IMR-90 (cell line): Measurements from ENCODE around the gene GPR176. TPM values are rescaled to one million over a fixed set of nuclear protein-coding genes. Genes with fewer than 3 reads are reported as not detected.

ENCODE experiments used
- ATAC-seq: fragments of 200-7000 bp; cut with Tn5 transposase; 2 replicates; pipeline ENCODE4 v1.9.1; 2020; ENCODE audit warnings: low read depth, mild to moderate bottlenecking, moderate library complexity
- BruUV-seq: library from RNA; stranded (reverse); fragments of 400-500 nt; replicated peaks from 2 replicates; lab custom pipeline; 2021; lab: Mats Ljungman, UMichigan
- CTCF ChIA-PET: fragments of 300-600 bp; formaldehyde crosslinking; extraction: SDS; loops from one replicate; lab custom pipeline; 2021; ENCODE audit warnings: antibody characterized with exemption; lab: Yijun Ruan, JAX
- POLR2A ChIA-PET: fragments of 300-600 bp; sonication (Branson Sonifier 250); formaldehyde crosslinking; loops from one replicate; lab custom pipeline; 2022; ENCODE audit warnings: antibody characterized with exemption; ENCODE audit not compliant: unreplicated experiment; lab: Charles Lee
- DNase-seq: peaks from one replicate; pipeline ENCODE4 v3.0.0; 2013
- H2AFZ ChIP-seq: replicated peaks from 2 replicates; pipeline ENCODE3; 2013; ENCODE audit warnings: low read length, mild to moderate bottlenecking; ENCODE audit not compliant: poor library complexity
- H2AK5ac ChIP-seq: 2 replicates; pipeline ENCODE4 v1.6.1; 2013; ENCODE audit warnings: low read depth, low read length, inconsistent platforms
- H2AK9ac ChIP-seq: replicated peaks from 2 replicates; pipeline ENCODE3; 2013; ENCODE audit warnings: mild to moderate bottlenecking, low read depth, low read length, moderate library complexity; ENCODE audit not compliant: poor library complexity
- H2BK120ac ChIP-seq: 2 replicates; pipeline ENCODE4 v1.6.1; 2013; ENCODE audit warnings: low read depth, low read length, inconsistent platforms
- H2BK15ac ChIP-seq: 3 replicates; pipeline ENCODE4 v1.6.1; 2013; ENCODE audit warnings: low read depth, low read length, inconsistent platforms
- H2BK20ac ChIP-seq: 2 replicates; pipeline ENCODE4 v1.6.1; 2013; ENCODE audit warnings: low read depth, mild to moderate bottlenecking, inconsistent platforms, low read length, moderate library complexity
- H2BK5ac ChIP-seq: 2 replicates; pipeline ENCODE4 v1.6.1; 2013; ENCODE audit warnings: mild to moderate bottlenecking, low read depth, low read length, inconsistent platforms; ENCODE audit not compliant: poor library complexity, severe bottlenecking
- H3K14ac ChIP-seq: replicated peaks from 2 replicates; pipeline ENCODE4 v1.6.1; 2013; ENCODE audit warnings: low read depth, low read length, inconsistent platforms
- H3K18ac ChIP-seq: 2 replicates; pipeline ENCODE4 v1.6.1; 2013; ENCODE audit warnings: low read depth, low read length, control low read depth
- H3K23ac ChIP-seq: 2 replicates; pipeline ENCODE4 v1.6.1; 2013; ENCODE audit warnings: low read depth, low read length, inconsistent platforms
- H3K27ac ChIP-seq: 2 replicates; pipeline ENCODE4 v1.5.1; 2013; ENCODE audit warnings: mild to moderate bottlenecking, control low read depth, low read length; ENCODE audit not compliant: insufficient read depth
- H3K27me3 ChIP-seq: 2 replicates; pipeline ENCODE4 v1.6.1; 2013; ENCODE audit warnings: low read length; ENCODE audit not compliant: control insufficient read depth, insufficient read depth
- H3K36me3 ChIP-seq: 2 replicates; pipeline ENCODE4 v1.6.1; 2013; ENCODE audit warnings: low read length, mixed read lengths; ENCODE audit not compliant: control insufficient read depth, insufficient read depth
- H3K4ac ChIP-seq: 2 replicates; pipeline ENCODE4 v1.6.1; 2013; ENCODE audit warnings: low read depth, low read length, inconsistent platforms
- H3K4me1 ChIP-seq: 2 replicates; pipeline ENCODE4 v1.6.1; 2013; ENCODE audit warnings: low read length, mixed read lengths; ENCODE audit not compliant: control insufficient read depth, insufficient read depth
- H3K4me2 ChIP-seq: 2 replicates; pipeline ENCODE4 v1.6.1; 2013; ENCODE audit warnings: low read depth, mild to moderate bottlenecking, control low read depth, low read length, moderate library complexity
- H3K4me3 ChIP-seq: 2 replicates; pipeline ENCODE4 v1.5.1; 2013; ENCODE audit warnings: low read depth, mild to moderate bottlenecking, control low read depth, low read length, moderate library complexity; ENCODE audit not compliant: insufficient read depth
- H3K56ac ChIP-seq: 2 replicates; pipeline ENCODE4 v1.6.1; 2013; ENCODE audit warnings: low read length, inconsistent platforms; ENCODE audit not compliant: insufficient read depth; ENCODE audit errors: extremely low read depth
- H3K79me1 ChIP-seq, 2 experiments: 2 replicates each; pipeline ENCODE4 v1.6.1; 2013; ENCODE audit warnings: low read length in 2 of 2, inconsistent platforms in 1 of 2, low read depth in 1 of 2
- H3K9ac ChIP-seq: 2 replicates; pipeline ENCODE4 v1.6.1; 2013; ENCODE audit warnings: low read depth, low read length, control low read depth
- H3K9me1 ChIP-seq: 2 replicates; pipeline ENCODE4 v1.6.1; 2013; ENCODE audit warnings: low read length, inconsistent platforms; ENCODE audit not compliant: insufficient read depth
- H3K9me3 ChIP-seq: 2 replicates; pipeline ENCODE4 v1.6.1; 2013; ENCODE audit warnings: low read length; ENCODE audit not compliant: control insufficient read depth, insufficient read depth
- H4K20me1 ChIP-seq: 2 replicates; pipeline ENCODE4 v1.6.1; 2013; ENCODE audit warnings: low read length, inconsistent platforms; ENCODE audit not compliant: insufficient read depth
- H4K5ac ChIP-seq: 2 replicates; pipeline ENCODE4 v1.6.1; 2013; ENCODE audit warnings: mild to moderate bottlenecking, low read depth, low read length, control low read depth
- H4K8ac ChIP-seq, 2 experiments: 2 replicates each; pipeline ENCODE4 v1.6.1; 2013; ENCODE audit warnings: low read depth in 2 of 2, low read length in 2 of 2, control low read depth in 1 of 2, inconsistent platforms in 1 of 2
- H4K91ac ChIP-seq: 2 replicates; pipeline ENCODE4 v1.6.1; 2013; ENCODE audit warnings: low read depth, low read length, inconsistent platforms; ENCODE audit not compliant: insufficient read depth
- BHLHE40 ChIP-seq: fragments of 150-350 bp; IDR thresholded peaks from 2 replicates; pipeline ENCODE4 v1.6.1; 2016; ENCODE audit warnings: mild to moderate bottlenecking, low read depth, low read length
- CEBPB ChIP-seq: IDR thresholded peaks from 2 replicates; pipeline ENCODE4 v1.6.1; 2012; ENCODE audit warnings: low read depth, low read length, improper control_type of control experiment
- CHD1 ChIP-seq: IDR thresholded peaks from 2 replicates; pipeline ENCODE4 v1.6.1; 2012; ENCODE audit warnings: low read depth, low read length, improper control_type of control experiment
- FOS ChIP-seq: fragments of 150-350 bp; IDR thresholded peaks from 2 replicates; pipeline ENCODE4 v1.6.1; 2016; ENCODE audit warnings: low read depth, low read length
- MAFK ChIP-seq: IDR thresholded peaks from 2 replicates; pipeline ENCODE4 v1.6.1; 2012; ENCODE audit warnings: low read depth, low read length, improper control_type of control experiment
- MAZ ChIP-seq: IDR thresholded peaks from 2 replicates; pipeline ENCODE4 v1.6.1; 2012; ENCODE audit warnings: low read depth, mild to moderate bottlenecking, low read length, improper control_type of control experiment, moderate library complexity, borderline replicate concordance
- MXI1 ChIP-seq: IDR thresholded peaks from 2 replicates; pipeline ENCODE4 v1.6.1; 2012; ENCODE audit warnings: low read depth, mild to moderate bottlenecking, low read length, moderate library complexity, borderline replicate concordance
- RAD21 ChIP-seq: IDR thresholded peaks from 2 replicates; pipeline ENCODE4 v1.6.1; 2012; ENCODE audit warnings: low read length, improper control_type of control experiment
- RCOR1 ChIP-seq: IDR thresholded peaks from 2 replicates; pipeline ENCODE4 v1.6.1; 2012; ENCODE audit warnings: mild to moderate bottlenecking, low read length, improper control_type of control experiment; ENCODE audit not compliant: insufficient replicate concordance
- RFX5 ChIP-seq: IDR thresholded peaks from 2 replicates; pipeline ENCODE4 v1.8.0; 2012; ENCODE audit warnings: low read depth, mild to moderate bottlenecking, low read length, moderate library complexity
- WGBS, 2 experiments: methylation state at CpG; one replicate each; pipeline versions ENCODE4 v1.1.5 to v1.1.7; 2013; ENCODE audit warnings: missing lambda C conversion rate in 2 of 2; ENCODE audit not compliant: insufficient read length in 1 of 2; ENCODE audit errors: extremely low coverage in 2 of 2; 5-methylcytosine and 5-hydroxymethylcytosine counted together
- dilution Hi-C: fragments of 300-500 bp; cut with HindIII; formaldehyde crosslinking; loops from one replicate; pipeline ENCODE4 v1.14.3; 2018; ENCODE audit warnings: low sequenced_read_pairs; ENCODE audit not compliant: unreplicated experiment
- in situ Hi-C: fragments of 300-500 bp; cut with MboI; formaldehyde crosslinking; loops from 3 replicates; pipeline ENCODE4 v1.14.3; 2019; ENCODE audit warnings: low sequenced_read_pairs, inconsistent platforms, mixed read lengths
- intact Hi-C: fragments of 100-400 bp; cut with micrococcal nuclease; formaldehyde crosslinking; loops from 2 replicates; pipeline ENCODE4 v1.10.0; 2022
- polyA plus RNA-seq, 3 experiments: library from polyadenylated mRNA; depleted of rRNA; stranded (reverse); fragments of >200 nt; gene quantifications; 2 replicates each; pipeline ENCODE4 v1.2.3, GENCODE V29; 2012; ENCODE audit warnings: low replicate concordance in 1 of 3
- total RNA-seq: library from RNA; depleted of rRNA; stranded (reverse); fragments of >200 nt; gene quantifications from 2 replicates; pipeline ENCODE4 v1.2.3, GENCODE V29; 2012
- TF ChIP-seq, protein P1 (sequence below): conservative IDR thresholded peaks from 2 replicates; pipeline ENCODE4 v1.5.1; 2012; ENCODE audit warnings: mild to moderate bottlenecking, low read depth, low read length, improper control_type of control experiment
- TF ChIP-seq, protein P2 (sequence below): fragments of 150-350 bp; IDR thresholded peaks from 2 replicates; pipeline ENCODE4 v1.6.1; 2017; ENCODE audit warnings: mild to moderate bottlenecking, antibody characterized with exemption, low read length, low read depth
- TF ChIP-seq, protein P3 (sequence below): fragments of 150-350 bp; IDR thresholded peaks from 2 replicates; pipeline ENCODE4 v1.6.1; 2016; ENCODE audit warnings: low read depth, mild to moderate bottlenecking, low read length, moderate library complexity, borderline replicate concordance

GPR176 gene
- total and polyA plus RNA-seq, 2 of the 4 experiments (the other 2 are of a cell fraction), result 114 to 246 TPM

DNA sequence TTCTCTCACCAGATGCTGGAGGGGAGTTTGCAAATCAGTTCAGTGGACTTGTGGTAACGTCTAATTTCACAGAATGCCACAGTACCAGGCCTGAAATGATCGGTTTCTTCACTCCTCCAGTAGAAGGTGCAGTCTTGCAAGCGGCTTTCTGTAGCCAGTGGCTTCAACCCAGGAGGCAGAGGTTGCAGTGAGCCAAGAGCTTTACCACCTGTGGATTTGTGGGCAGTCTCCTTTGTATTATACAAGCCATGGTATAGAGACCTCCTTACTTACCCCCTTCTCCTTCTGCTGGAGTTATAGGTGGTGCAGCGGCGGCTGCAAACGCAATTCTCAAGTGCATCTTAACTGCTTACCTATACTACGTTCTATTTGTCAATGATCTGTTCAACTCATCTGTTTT is 31.5 kb upstream of the GPR176 start:
- Histone ChIP-seq H2BK5ac (no peak overlapping the region), H3K27ac (no peak overlapping the region), H2AFZ (no peak overlapping the region), H3K79me1 (peaks cover 19 to 39% of the 10 kb centered on the region in 2 experiments), H4K91ac (no peak overlapping the region), H3K9ac (no peak overlapping the region), H4K8ac (no peak overlapping the region), H3K9me1 (peaks cover 7% of the 10 kb centered on the region), H3K18ac (no peak overlapping the region), H4K20me1 (no peaks in the 10 kb centered on the region), H2BK20ac (no peak overlapping the region), H3K56ac (no peak overlapping the region), H2BK120ac (no peak overlapping the region), H3K4ac (no peak overlapping the region), H3K4me2 (no peak overlapping the region), H3K9me3 (no peaks in the 10 kb centered on the region), H2BK15ac (no peak overlapping the region), H4K5ac (no peak overlapping the region), H3K14ac (no peak overlapping the region), H3K36me3 (peaks cover 46% of the 10 kb centered on the region), H2AK9ac (no peak overlapping the region), H2AK5ac (no peak overlapping the region), H3K4me3 (no peak overlapping the region), H3K23ac (no peak overlapping the region), H3K4me1 (no peaks in the 10 kb centered on the region; the same call in none of the 2 replicates), H3K27me3 (no peaks in the 10 kb centered on the region)
- dilution Hi-C loops (no loop called here), intact Hi-C loops (loop anchor here (5.0 kb wide), 1 partner anchor 46 kb away; no protein-coding TSS in a partner anchor), in situ Hi-C loops (loop anchor here (10.0 kb wide), 1 partner anchor 167 kb away; the partner anchor contains the start of gene FSIP1)
- no TSS peak for BruUV-seq
- ChIA-PET POLR2A (no interaction called here), CTCF (no interaction called here)
- ATAC-seq (no peak), DNase-seq (no peak)
- WGBS, 2 experiments, result 100% methylated on average over 1 of the region's 7 CpGs; no CpG with 5 or more reads in 1 of the 2 experiments
- TF ChIP-seq MXI1 (no peak), CEBPB (no peak), CHD1 (no peak), RFX5 (no peak), FOS (no peak), MAZ (no peak), MAFK (no peak), RAD21 (no peak), RCOR1 (no peak), BHLHE40 (no peak)
- TF ChIP-seq, protein P1, sequence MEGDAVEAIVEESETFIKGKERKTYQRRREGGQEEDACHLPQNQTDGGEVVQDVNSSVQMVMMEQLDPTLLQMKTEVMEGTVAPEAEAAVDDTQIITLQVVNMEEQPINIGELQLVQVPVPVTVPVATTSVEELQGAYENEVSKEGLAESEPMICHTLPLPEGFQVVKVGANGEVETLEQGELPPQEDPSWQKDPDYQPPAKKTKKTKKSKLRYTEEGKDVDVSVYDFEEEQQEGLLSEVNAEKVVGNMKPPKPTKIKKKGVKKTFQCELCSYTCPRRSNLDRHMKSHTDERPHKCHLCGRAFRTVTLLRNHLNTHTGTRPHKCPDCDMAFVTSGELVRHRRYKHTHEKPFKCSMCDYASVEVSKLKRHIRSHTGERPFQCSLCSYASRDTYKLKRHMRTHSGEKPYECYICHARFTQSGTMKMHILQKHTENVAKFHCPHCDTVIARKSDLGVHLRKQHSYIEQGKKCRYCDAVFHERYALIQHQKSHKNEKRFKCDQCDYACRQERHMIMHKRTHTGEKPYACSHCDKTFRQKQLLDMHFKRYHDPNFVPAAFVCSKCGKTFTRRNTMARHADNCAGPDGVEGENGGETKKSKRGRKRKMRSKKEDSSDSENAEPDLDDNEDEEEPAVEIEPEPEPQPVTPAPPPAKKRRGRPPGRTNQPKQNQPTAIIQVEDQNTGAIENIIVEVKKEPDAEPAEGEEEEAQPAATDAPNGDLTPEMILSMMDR, result no peak
- TF ChIP-seq, protein P2, sequence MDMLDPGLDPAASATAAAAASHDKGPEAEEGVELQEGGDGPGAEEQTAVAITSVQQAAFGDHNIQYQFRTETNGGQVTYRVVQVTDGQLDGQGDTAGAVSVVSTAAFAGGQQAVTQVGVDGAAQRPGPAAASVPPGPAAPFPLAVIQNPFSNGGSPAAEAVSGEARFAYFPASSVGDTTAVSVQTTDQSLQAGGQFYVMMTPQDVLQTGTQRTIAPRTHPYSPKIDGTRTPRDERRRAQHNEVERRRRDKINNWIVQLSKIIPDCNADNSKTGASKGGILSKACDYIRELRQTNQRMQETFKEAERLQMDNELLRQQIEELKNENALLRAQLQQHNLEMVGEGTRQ, result no peak
- TF ChIP-seq, protein P3, sequence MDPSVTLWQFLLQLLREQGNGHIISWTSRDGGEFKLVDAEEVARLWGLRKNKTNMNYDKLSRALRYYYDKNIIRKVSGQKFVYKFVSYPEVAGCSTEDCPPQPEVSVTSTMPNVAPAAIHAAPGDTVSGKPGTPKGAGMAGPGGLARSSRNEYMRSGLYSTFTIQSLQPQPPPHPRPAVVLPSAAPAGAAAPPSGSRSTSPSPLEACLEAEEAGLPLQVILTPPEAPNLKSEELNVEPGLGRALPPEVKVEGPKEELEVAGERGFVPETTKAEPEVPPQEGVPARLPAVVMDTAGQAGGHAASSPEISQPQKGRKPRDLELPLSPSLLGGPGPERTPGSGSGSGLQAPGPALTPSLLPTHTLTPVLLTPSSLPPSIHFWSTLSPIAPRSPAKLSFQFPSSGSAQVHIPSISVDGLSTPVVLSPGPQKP, result no peak
